ENCODE results near the gene DOCK4.

Gene DOCK4

DNA sequence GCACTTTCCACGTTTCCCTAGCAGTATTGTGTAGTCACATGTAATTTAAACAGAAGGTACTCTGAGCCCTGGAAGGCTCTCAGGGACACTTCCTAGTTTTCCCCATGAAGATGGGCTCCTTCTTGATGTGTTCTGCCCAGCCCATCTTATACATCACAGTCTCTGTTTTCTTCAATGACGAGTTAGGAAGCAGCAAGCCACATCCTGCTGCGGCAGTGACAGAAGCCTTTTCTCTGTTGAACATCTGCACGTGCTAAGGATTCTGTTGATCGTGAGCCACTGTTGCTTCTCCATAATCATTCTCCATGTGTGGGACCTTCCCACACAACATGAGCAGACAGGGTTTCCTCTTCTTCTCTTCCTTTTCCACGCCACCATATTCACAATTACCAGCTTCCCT is 346.0 kb downstream of the DOCK4 start:
- no peak for DNase-seq (ENCODE audit: low read depth in 3 of 3)

GRCh38 chr7:111858331-111858730 is 347.9 kb downstream of the DOCK4 start:
- no peak for DNase-seq (ENCODE audit: low read depth in 3 of 3)

- DNase-seq (ENCODE audit: low read depth in 3 of 3): no peak
These were observed 350.4 kb downstream of the DOCK4 start for GRCh38 chr7:111855842-111856227.

- DNase-seq (ENCODE audit: low read depth in 3 of 3): no peak
These were observed 350.9 kb downstream of the DOCK4 start for GRCh38 chr7:111855161-111855841.

- DNase-seq (ENCODE audit: low read depth in 3 of 3): no peak
These were observed 352.8 kb downstream of the DOCK4 start for GRCh38 chr7:111853201-111853990.

GRCh38 chr7:111852081-111852480 is 354.1 kb downstream of the DOCK4 start:
- DNase-seq (ENCODE audit: low read depth in 3 of 3): no peak

DNA sequence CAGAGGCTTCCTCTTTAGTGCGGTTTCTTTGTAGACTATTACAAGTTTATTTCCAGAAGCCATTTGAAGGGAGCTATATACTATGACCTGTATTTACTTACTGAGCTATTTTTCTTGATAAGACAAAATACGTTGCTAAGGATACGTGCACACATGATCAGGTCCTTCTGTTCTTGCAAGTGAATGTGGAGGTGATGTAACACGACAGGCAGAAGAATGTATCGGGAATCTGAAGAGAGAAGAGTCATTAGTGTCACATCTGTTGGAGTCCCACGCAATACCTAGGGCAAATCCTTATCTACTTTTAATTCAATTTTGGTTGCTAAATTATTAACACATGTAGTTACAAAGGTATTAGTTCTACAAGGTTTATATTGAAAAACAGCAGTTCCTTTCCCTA is 359.3 kb downstream of the DOCK4 start:
- no peak for DNase-seq (ENCODE audit: low read depth in 3 of 3)

DNA sequence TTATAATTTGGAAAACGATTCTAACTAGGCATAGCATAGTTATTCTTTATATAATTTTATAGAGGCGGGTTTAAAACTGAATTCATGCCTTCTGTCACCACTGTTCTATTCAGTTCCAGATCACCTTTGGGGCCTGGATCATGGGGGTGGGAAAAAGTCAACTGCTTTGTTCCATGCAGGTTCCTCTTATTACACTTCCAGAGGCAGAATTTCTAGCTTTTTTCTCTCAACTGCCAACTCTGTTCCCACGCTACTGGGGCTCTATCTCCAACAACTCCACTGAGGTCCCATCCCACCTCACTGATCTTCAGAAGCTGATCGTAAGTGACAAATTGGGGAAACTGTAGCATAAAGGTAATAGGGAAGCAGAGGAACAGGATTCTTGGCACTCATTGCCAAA is 360.3 kb downstream of the DOCK4 start:
- no peak for DNase-seq (ENCODE audit: low read depth in 3 of 3)

- no peak for DNase-seq (ENCODE audit: low read depth in 3 of 3)
These were observed 361.1 kb downstream of the DOCK4 start for GRCh38 chr7:111844904-111845671.

GRCh38 chr7:111842491-111842890 is 363.7 kb downstream of the DOCK4 start:
- DNase-seq (ENCODE audit: low read depth in 3 of 3): no peak

GRCh38 chr7:111841596-111842205 is 364.5 kb downstream of the DOCK4 start:
- DNase-seq (ENCODE audit: low read depth in 3 of 3): no peak

- no peak for DNase-seq (ENCODE audit: low read depth in 3 of 3)
These were observed 365.7 kb downstream of the DOCK4 start for GRCh38 chr7:111840528-111840927.

- no peak for DNase-seq (ENCODE audit: low read depth in 3 of 3)
These were observed 366.9 kb downstream of the DOCK4 start for GRCh38 chr7:111839261-111839660.

DNA sequence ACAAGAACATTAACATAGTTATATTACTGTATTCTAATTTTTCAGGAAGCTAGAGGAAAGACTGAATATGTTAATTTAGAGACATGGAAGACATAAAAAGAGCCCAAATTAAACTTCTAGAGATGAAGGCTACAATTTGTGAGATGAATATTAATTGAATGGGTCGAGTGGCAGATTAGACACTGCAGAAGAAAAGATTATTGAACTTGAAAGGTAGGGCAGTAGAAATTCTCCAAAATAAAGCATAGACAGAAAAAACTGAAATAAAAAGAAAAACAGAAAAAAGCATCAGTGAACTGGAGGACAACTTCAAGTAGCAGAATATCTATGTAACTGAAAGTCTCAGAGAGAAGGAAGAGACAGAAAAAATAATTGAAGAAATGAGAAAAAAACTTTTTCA is 369.6 kb downstream of the DOCK4 start:
- no peak for DNase-seq (ENCODE audit: low read depth in 3 of 3)

GRCh38 chr7:111835066-111835465 is 371.1 kb downstream of the DOCK4 start:
- no peak for DNase-seq (ENCODE audit: low read depth in 3 of 3)

DNA sequence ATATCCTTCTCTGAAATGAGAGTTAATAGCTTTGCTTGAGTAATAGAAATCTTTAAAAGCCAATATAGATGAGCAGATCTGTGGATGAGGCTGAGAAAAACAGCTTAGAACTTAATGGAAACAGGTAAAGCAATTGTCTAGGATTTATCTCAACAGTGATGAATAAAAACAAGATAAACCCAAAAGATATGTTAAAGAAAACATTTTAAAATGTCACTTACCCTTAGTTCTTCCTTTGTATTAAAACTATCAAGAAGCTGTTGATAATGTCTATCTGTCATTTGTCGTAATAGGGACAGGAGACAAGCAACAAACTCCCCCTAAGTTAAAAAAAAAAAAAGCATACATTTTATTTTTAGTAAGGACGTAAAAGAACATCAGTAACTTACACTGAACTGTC is 371.8 kb downstream of the DOCK4 start:
- no peak for DNase-seq (ENCODE audit: low read depth in 3 of 3)

GRCh38 chr7:111833466-111833865 is 372.7 kb downstream of the DOCK4 start:
- DNase-seq (ENCODE audit: low read depth in 3 of 3): no peak

- no peak for DNase-seq (ENCODE audit: low read depth in 3 of 3)
These were observed 374.0 kb downstream of the DOCK4 start for GRCh38 chr7:111832174-111832573.

DNA sequence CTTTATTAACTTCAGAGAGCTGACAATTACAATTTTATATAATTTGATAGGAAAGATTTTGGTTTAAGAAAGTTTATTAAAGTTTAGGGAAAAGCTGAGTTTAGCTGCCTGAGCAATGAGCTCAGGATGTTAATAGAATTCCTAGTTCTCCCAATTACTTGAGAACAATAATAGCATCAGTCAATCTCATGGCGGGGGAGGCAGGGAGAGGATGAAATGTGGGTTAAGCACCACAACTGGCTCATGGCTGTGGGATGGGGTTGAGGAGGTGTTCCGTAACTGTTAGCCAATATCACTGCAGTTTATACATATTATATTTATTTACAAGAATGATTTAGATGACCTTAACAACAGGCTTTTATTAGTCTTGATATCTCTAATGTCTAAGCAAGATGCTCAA is 377.0 kb downstream of the DOCK4 start:
- DNase-seq (ENCODE audit: low read depth in 3 of 3): no peak

GRCh38 chr7:111827863-111828504 is 378.2 kb downstream of the DOCK4 start:
- DNase-seq (ENCODE audit: low read depth in 3 of 3): no peak

GRCh38 chr7:111825046-111825445 is 381.2 kb downstream of the DOCK4 start:
- no peak for DNase-seq (ENCODE audit: low read depth in 3 of 3)

DNA sequence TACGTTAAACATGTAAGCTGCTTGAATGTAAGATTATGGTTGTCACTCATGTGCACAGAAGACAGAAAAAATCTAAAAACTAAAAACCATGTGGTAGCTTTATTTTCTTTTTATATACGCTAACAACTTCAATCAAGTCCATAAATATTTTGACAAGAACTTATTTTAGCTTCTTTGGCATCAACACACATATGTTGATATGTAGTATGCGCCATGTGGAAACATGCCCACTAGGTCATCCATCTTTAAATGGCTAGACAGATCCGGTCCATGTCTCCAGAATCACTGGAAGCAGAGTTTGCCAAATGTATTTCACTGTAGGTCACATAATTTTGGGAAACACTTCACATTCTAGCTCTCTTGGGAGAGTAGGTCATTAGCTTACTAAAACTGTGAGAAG is 382.4 kb downstream of the DOCK4 start:
- DNase-seq (ENCODE audit: low read depth in 3 of 3): no peak

Measured in stimulated activated CD4-positive, alpha-beta T cell treated with anti-CD3 and anti-CD28 coated beads, TNF-alpha, amount 100 ng/mL, for 24 hours (primary cell).